Measurements from ENCODE around the gene TMC8.
"Not testable (repeated sequence)": the region's sequence is repeated elsewhere in the genome, so short reads cannot be mapped to it uniquely, and the experiment has no call there.

TMC8 gene

DNA sequence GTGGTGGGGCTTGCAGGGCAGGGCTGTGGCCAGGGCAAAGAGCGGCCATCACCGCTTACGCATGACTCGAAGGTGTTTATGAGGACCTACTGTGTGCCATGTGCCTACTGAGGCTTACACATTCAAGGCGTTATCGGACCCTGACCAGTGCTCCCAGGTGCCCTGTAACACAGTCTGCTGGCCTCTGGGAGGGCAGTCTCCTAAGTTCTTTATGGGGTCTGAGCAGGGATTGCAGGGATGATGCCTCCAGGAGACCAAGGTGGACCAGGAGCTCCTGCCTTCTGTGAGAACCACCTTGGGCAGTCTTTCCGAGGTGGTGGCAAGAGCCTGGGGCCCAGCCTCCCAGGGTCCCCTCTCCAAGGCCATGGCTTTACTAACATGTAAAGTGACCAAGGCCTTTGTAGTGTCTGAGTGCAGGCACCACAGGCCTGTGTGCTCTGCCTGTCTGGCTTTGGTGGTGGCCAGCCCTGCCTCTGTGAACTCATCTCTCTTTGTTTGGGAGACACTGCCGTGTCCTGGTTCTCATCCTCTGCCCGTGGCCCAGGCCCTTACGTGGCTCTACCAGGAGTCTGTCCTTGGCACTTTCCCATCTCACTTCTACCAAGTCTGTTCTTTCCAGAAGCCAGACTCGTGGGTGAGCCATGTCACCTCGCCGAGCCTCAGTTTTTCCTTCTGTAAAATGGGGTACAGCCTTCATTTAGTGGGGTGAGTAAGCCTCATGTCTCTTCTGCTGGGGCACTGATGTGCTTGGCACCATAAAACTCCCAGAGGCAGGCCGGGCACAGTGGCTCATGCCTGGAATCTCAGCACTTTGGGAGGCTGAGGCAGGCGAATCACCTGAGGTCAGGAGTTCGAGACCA, 34.4 kb downstream of the TMC8 start:
- DNase-seq (ENCODE audit: low spot score), result no peak
- TF ChIP-seq, protein P1, sequence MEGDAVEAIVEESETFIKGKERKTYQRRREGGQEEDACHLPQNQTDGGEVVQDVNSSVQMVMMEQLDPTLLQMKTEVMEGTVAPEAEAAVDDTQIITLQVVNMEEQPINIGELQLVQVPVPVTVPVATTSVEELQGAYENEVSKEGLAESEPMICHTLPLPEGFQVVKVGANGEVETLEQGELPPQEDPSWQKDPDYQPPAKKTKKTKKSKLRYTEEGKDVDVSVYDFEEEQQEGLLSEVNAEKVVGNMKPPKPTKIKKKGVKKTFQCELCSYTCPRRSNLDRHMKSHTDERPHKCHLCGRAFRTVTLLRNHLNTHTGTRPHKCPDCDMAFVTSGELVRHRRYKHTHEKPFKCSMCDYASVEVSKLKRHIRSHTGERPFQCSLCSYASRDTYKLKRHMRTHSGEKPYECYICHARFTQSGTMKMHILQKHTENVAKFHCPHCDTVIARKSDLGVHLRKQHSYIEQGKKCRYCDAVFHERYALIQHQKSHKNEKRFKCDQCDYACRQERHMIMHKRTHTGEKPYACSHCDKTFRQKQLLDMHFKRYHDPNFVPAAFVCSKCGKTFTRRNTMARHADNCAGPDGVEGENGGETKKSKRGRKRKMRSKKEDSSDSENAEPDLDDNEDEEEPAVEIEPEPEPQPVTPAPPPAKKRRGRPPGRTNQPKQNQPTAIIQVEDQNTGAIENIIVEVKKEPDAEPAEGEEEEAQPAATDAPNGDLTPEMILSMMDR (IDR thresholded peaks at IDR 0.05; ENCODE audit: borderline replicate concordance, control extremely low read depth, extremely low read depth, insufficient read depth, missing control alignments), result no peak
- in situ Hi-C loops (cut with MboI; ENCODE audit: low sequenced_read_pairs, unreplicated experiment), result no loop called here

GRCh38 chr17:78166416-78166815, 35.8 kb downstream of the TMC8 start:
- in situ Hi-C loops (cut with MboI; ENCODE audit: low sequenced_read_pairs, unreplicated experiment), result no loop called here
- TF ChIP-seq, protein P1 (IDR thresholded peaks at IDR 0.05; ENCODE audit: borderline replicate concordance, control extremely low read depth, extremely low read depth, insufficient read depth, missing control alignments), result no peak
- no peak for DNase-seq (ENCODE audit: low spot score)

DNA sequence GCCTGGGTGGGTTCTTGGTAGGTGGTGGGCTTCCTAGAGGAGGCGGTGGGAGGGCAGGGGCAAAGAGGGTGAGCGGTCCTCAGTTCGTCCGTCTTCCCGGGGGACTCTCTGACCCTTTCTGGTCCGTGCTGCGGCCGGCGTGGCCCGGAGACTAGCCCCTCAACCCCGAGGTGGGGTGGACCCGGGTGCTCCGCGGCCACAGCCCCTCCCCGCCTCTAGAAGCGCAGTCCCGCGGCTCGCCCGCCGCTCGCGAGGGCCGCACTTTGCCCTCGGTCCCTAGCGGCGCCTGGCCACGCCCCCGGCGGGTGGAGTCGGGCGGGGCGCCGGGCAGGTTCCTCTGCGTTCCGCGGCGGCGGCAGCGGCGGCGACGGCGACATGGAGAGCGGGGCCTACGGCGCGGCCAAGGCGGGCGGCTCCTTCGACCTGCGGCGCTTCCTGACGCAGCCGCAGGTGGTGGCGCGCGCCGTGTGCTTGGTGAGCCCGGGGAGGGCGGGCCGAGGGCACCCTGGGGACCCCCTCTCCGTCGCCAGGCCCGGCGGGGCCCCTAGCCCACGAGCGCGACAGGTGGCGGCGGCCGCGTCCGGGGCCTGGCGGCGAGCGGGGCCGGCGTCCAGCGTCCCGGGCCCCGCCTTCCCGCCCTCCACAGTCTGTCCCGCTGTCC, 37.8 kb downstream of the TMC8 start, which contains the start of gene SYNGR2:
Gene SYNGR2, plus strand, starts transcription at position 340 of the 661 bp plus-strand sequence. Its CDS starts 36 bp downstream, at position 376.
- in situ Hi-C loops (cut with MboI; ENCODE audit: low sequenced_read_pairs, unreplicated experiment), result no loop called here
- TF ChIP-seq, protein P1 (IDR thresholded peaks at IDR 0.05; ENCODE audit: borderline replicate concordance, control extremely low read depth, extremely low read depth, insufficient read depth, missing control alignments), result no peak
- peak; percentile 95 for DNase-seq (ENCODE audit: low spot score)

- peak; percentile 75 for DNase-seq (ENCODE audit: low spot score)
- in situ Hi-C loops (cut with MboI; ENCODE audit: low sequenced_read_pairs, unreplicated experiment), result no loop called here
Observed at GRCh38 chr17:78168903-78169793, 38.6 kb downstream of the TMC8 start.

GRCh38 chr17:78170692-78171590, 40.4 kb downstream of the TMC8 start:
- in situ Hi-C loops (cut with MboI; ENCODE audit: low sequenced_read_pairs, unreplicated experiment), result no loop called here

More at GRCh38 chr17:78168903-78169793, 38.6 kb downstream of the TMC8 start:
- TF ChIP-seq, protein P1 (IDR thresholded peaks at IDR 0.05; ENCODE audit: borderline replicate concordance, control extremely low read depth, extremely low read depth, insufficient read depth, missing control alignments), result no peak

GRCh38 chr17:78171591-78172248, 41.1 kb downstream of the TMC8 start:
- DNase-seq (ENCODE audit: low spot score); in situ Hi-C loops (cut with MboI; ENCODE audit: low sequenced_read_pairs, unreplicated experiment): not testable (repeated sequence)

More at GRCh38 chr17:78170692-78171590, 40.4 kb downstream of the TMC8 start:
- DNase-seq (ENCODE audit: low spot score), result no peak
- TF ChIP-seq, protein P1 (IDR thresholded peaks at IDR 0.05; ENCODE audit: borderline replicate concordance, control extremely low read depth, extremely low read depth, insufficient read depth, missing control alignments), result no peak

Measured in GM13976 (cell line).